Inflammatory macrophage treated with lipopolysaccharide for 4 hours (primary cell): ENCODE measurements around the gene CNIH2.

Experiments
- DNase-seq: peaks from one replicate; pipeline ENCODE4 v3.0.0-alpha.2; 2020

The CNIH2 gene

GRCh38 chr11:66333220-66333877, 55.4 kb downstream of the CNIH2 start:
- DNase-seq = no peak
